Mesenchymal stem cell (in vitro differentiated cells and primary cell): ENCODE results near the gene PTRH2.
A peak's percentile ranks its signal among the peaks of the same experiment; 100 is the strongest.

Experiments
- DNase-seq: peaks from one replicate; pipeline ENCODE4 v3.0.0-alpha.2; 2013
- H2AFZ ChIP-seq: one replicate; pipeline ENCODE4 v1.6.1; 2013; ENCODE audit warnings: low read depth, mild to moderate bottlenecking, control low read depth, inconsistent platforms, low read length, moderate library complexity
- H2AK5ac ChIP-seq: 2 replicates; pipeline ENCODE4 v1.6.1; 2013; ENCODE audit warnings: low read length, moderate library complexity, mild to moderate bottlenecking, inconsistent platforms; ENCODE audit not compliant: severe bottlenecking
- H2BK120ac ChIP-seq: one replicate; pipeline ENCODE4 v1.6.1; 2013; ENCODE audit warnings: low read depth, mild to moderate bottlenecking, inconsistent platforms, low read length, moderate library complexity
- H2BK12ac ChIP-seq, 2 experiments: one replicate each; pipeline ENCODE4 v1.6.1; 2013; ENCODE audit warnings: inconsistent platforms in 2 of 2, low read length in 2 of 2, mild to moderate bottlenecking in 2 of 2, moderate library complexity in 2 of 2, control low read depth in 1 of 2
- H2BK15ac ChIP-seq: one replicate; pipeline ENCODE4 v1.6.1; 2013; ENCODE audit warnings: mild to moderate bottlenecking, low read depth, inconsistent platforms; ENCODE audit not compliant: poor library complexity, severe bottlenecking
- H2BK5ac ChIP-seq: 2 replicates; pipeline ENCODE4 v1.6.1; 2013; ENCODE audit warnings: low read depth, mild to moderate bottlenecking, low read length, control low read depth, inconsistent platforms; ENCODE audit not compliant: poor library complexity, severe bottlenecking
- H3K14ac ChIP-seq, 2 experiments: one replicate each; pipeline ENCODE4 v1.6.1; 2013; ENCODE audit warnings: inconsistent platforms in 2 of 2, low read length in 2 of 2, control low read depth in 1 of 2, mild to moderate bottlenecking in 1 of 2, moderate library complexity in 1 of 2
- H3K18ac ChIP-seq, 2 experiments: one replicate each; pipeline ENCODE4 v1.6.1; 2013; ENCODE audit warnings: inconsistent platforms in 2 of 2, low read length in 2 of 2, control low read depth in 1 of 2, low read depth in 1 of 2, mild to moderate bottlenecking in 1 of 2
- H3K23ac ChIP-seq, 2 experiments: one replicate each; pipeline ENCODE4 v1.6.1; 2013; ENCODE audit warnings: inconsistent platforms in 2 of 2, low read length in 2 of 2, mild to moderate bottlenecking in 2 of 2, moderate library complexity in 2 of 2, control low read depth in 1 of 2
- H3K27ac ChIP-seq: 2 replicates; pipeline ENCODE4 v1.5.1; 2013; ENCODE audit warnings: mild to moderate bottlenecking, moderate library complexity, low read length, control low read depth, inconsistent platforms; ENCODE audit not compliant: poor library complexity, severe bottlenecking
- H3K27me3 ChIP-seq, 2 experiments: 2 replicates each; pipeline versions ENCODE4 v1.6.1 to v1.7.0; 2013; ENCODE audit warnings: low read length in 2 of 2, mild to moderate bottlenecking in 2 of 2, moderate library complexity in 2 of 2, control low read depth in 1 of 2, inconsistent platforms in 1 of 2; ENCODE audit not compliant: control insufficient read depth in 1 of 2, insufficient read depth in 1 of 2
- H3K36me3 ChIP-seq, 2 experiments: 2 replicates each; pipeline versions ENCODE4 v1.6.1 to v1.7.0; 2013; ENCODE audit warnings: low read length in 2 of 2, control low read depth in 1 of 2, inconsistent platforms in 1 of 2, low read depth in 1 of 2, mild to moderate bottlenecking in 1 of 2; ENCODE audit not compliant: insufficient read depth in 2 of 2, control insufficient read depth in 1 of 2
- H3K4ac ChIP-seq, 2 experiments: one replicate each; pipeline ENCODE4 v1.6.1; 2013; ENCODE audit warnings: inconsistent platforms in 2 of 2, low read length in 2 of 2, mild to moderate bottlenecking in 2 of 2, moderate library complexity in 2 of 2, control low read depth in 1 of 2, low read depth in 1 of 2
- H3K4me1 ChIP-seq: 2 replicates; pipeline ENCODE4 v1.6.1; 2013; ENCODE audit warnings: low read depth, low read length, control low read depth; ENCODE audit not compliant: control insufficient read depth, insufficient read depth
- H3K4me2 ChIP-seq: 2 replicates; pipeline ENCODE4 v1.6.1; 2013; ENCODE audit warnings: low read length, mild to moderate bottlenecking, inconsistent platforms; ENCODE audit not compliant: poor library complexity, severe bottlenecking
- H3K4me3 ChIP-seq, 2 experiments: 2 replicates each; pipeline versions ENCODE4 v1.5.1 to v1.7.0; 2013; ENCODE audit warnings: low read length in 2 of 2, mild to moderate bottlenecking in 2 of 2, control low read depth in 1 of 2, low read depth in 1 of 2; ENCODE audit not compliant: insufficient read depth in 1 of 2
- H3K79me1 ChIP-seq: replicated peaks from 2 replicates; pipeline ENCODE4 v1.6.1; 2013; ENCODE audit warnings: mild to moderate bottlenecking, control low read depth, low read length, inconsistent platforms; ENCODE audit not compliant: poor library complexity, severe bottlenecking
- H3K9ac ChIP-seq: 2 replicates; pipeline ENCODE4 v1.7.0; 2013; ENCODE audit warnings: mild to moderate bottlenecking, low read length, moderate library complexity
- H3K9me3 ChIP-seq: 2 replicates; pipeline ENCODE4 v1.7.0; 2013; ENCODE audit warnings: mild to moderate bottlenecking, low read length; ENCODE audit not compliant: control insufficient read depth
- H4K8ac ChIP-seq: one replicate; pipeline ENCODE4 v1.6.1; 2013; ENCODE audit warnings: inconsistent platforms, mild to moderate bottlenecking, low read length, moderate library complexity
- H4K91ac ChIP-seq: one replicate; pipeline ENCODE4 v1.6.1; 2013; ENCODE audit warnings: mild to moderate bottlenecking, low read length, inconsistent platforms
- WGBS: methylation state at CpG from one replicate; pipeline ENCODE4 v1.1.7; 2013; ENCODE audit warnings: mixed read lengths; 5-methylcytosine and 5-hydroxymethylcytosine counted together

PTRH2 gene

DNA sequence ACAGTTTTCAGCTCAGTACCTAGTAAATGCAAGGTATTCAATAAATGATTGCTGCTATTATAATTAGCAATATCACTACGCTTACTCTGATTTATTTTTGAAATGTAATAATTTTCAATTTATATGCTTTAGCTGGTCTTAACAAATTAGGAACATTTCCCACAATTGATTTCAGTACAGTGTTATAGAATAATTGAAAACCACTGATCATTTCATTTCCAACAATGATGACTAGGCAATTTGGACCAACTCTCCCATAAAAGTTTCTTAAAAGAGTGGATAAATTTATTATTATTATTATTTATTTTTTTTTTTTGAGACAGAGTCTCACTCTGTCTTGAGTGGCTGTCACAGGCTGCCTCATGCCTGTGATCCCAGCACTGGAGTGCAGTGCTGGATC lies 41.4 kb upstream of the PTRH2 start:
- Histone ChIP-seq H3K23ac (no peak overlapping the region), H2BK120ac (no peak overlapping the region), H4K91ac (no peak overlapping the region), H2BK12ac (no peak overlapping the region), H3K14ac (no peak overlapping the region), H3K4me3 (no peak overlapping the region), H3K27ac (no peak overlapping the region), H3K4me2 (no peak overlapping the region), H4K8ac (no peak overlapping the region), H3K18ac (no peak overlapping the region), H3K4me1 (peaks cover 5% of the 10 kb centered on the region), H3K79me1 (peaks cover 4% of the 10 kb centered on the region), H3K36me3 (peaks cover 4 to 6% of the 10 kb centered on the region in 2 experiments), H3K4ac (no peak overlapping the region), H2BK5ac (no peak overlapping the region), H3K9me3 (no peaks in the 10 kb centered on the region), H2BK15ac (no peak overlapping the region), H2AK5ac (no peak overlapping the region), H3K27me3 (no peaks in the 10 kb centered on the region), H2AFZ (no peak overlapping the region), H3K9ac (no peak overlapping the region)
- DNase-seq, result no peak
- whole genome bisulfite sequencing, result no CpG with 5 or more reads among the region's 1 CpG

DNA sequence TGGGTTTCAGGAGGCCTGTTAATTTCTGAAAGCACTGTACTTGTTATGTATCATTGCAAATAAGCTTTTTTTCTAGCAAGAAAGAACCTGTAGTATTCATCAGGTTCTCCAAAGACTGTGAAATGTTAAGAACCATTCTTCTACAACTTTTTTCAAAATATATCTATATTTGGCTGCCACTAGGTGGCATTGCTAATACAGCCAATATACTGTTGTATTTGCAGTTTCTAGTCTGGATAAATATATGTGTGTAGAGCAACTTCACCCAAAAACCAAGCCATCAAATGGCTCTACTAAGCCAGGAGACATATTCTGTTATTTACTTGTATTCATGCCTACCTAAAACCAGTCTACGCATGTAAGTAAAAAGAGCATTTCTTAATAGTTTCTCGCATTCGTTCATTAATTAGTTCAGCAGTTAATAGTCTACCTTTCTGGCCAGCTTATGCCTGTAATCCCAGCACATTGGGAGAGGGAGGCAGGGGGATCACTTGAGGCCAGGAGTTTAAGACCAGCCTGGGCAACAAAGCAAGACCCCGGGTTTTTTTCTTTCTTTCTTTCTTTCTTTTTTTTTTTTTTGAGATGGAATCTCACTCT lies 39.7 kb upstream of the PTRH2 start:
- H4K8ac ChIP-seq, result no peak overlapping the region
- no peak overlapping the region for H3K18ac ChIP-seq
- H2BK12ac ChIP-seq, result no peak overlapping the region
- no peak overlapping the region for H3K23ac ChIP-seq
- no peak overlapping the region for H2BK120ac ChIP-seq
- H3K4me2 ChIP-seq, result no peak overlapping the region
- peak overlapping the region; percentile 2 for H3K9ac ChIP-seq
- no peak overlapping the region for H2AFZ ChIP-seq
- H2BK15ac ChIP-seq, result no peak overlapping the region
- H3K36me3 ChIP-seq, result peaks cover 14 to 16% of the 10 kb centered on the region in 2 experiments
- no peak overlapping the region for H3K4me3 ChIP-seq
- H3K79me1 ChIP-seq, result peaks cover 13% of the 10 kb centered on the region
- H3K4me1 ChIP-seq, result peaks cover 3% of the 10 kb centered on the region
- no peak overlapping the region for H4K91ac ChIP-seq
- WGBS, result 99% methylated on average over 4 of the region's 4 CpGs
- H3K9me3 ChIP-seq, result peaks cover 7% of the 10 kb centered on the region
- no peak overlapping the region for H2BK5ac ChIP-seq
- DNase-seq, result peak; percentile 68
- no peak overlapping the region for H3K27ac ChIP-seq
- H3K27me3 ChIP-seq, result no peaks in the 10 kb centered on the region
- no peak overlapping the region for H3K14ac ChIP-seq
- no peak overlapping the region for H2AK5ac ChIP-seq
- H3K4ac ChIP-seq, result no peak overlapping the region

DNA sequence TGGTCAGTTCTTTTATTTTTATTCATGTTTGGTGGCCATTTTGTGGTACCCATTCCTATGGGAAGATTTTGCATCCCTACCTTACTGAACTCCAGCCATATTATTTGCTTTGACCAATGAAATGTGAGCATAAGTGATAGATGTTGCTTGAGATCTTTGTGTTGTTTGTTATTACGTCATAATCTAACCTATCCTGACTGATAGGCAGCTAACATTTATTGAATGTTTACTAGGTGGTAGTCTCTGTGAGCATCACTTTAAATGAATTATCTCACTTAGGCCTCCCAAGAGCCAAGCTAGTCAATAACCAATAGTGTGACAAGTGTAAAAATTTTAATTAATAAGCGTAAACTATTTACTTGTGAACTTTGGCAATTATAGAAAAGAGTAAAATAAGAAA lies 37.8 kb upstream of the PTRH2 start:
- Histone ChIP-seq H3K9ac (peak overlapping the region; percentile 30), H3K18ac (no peak overlapping the region), H3K27me3 (no peaks in the 10 kb centered on the region), H3K4ac (no peak overlapping the region), H2BK15ac (no peak overlapping the region), H3K79me1 (peaks cover 13% of the 10 kb centered on the region), H3K36me3 (peaks cover 11 to 29% of the 10 kb centered on the region in 2 experiments), H3K4me3 (no peak overlapping the region), H4K91ac (no peak overlapping the region), H2AFZ (no peak overlapping the region), H2BK120ac (no peak overlapping the region), H2AK5ac (no peak overlapping the region), H4K8ac (no peak overlapping the region), H2BK12ac (no peak overlapping the region), H3K14ac (no peak overlapping the region), H3K4me1 (no peaks in the 10 kb centered on the region), H2BK5ac (no peak overlapping the region), H3K23ac (no peak overlapping the region), H3K27ac (no peak overlapping the region), H3K4me2 (no peak overlapping the region), H3K9me3 (peaks cover 7% of the 10 kb centered on the region)
- no peak for DNase-seq
- WGBS, result 100% methylated on average over 1 of the region's 2 CpGs

DNA sequence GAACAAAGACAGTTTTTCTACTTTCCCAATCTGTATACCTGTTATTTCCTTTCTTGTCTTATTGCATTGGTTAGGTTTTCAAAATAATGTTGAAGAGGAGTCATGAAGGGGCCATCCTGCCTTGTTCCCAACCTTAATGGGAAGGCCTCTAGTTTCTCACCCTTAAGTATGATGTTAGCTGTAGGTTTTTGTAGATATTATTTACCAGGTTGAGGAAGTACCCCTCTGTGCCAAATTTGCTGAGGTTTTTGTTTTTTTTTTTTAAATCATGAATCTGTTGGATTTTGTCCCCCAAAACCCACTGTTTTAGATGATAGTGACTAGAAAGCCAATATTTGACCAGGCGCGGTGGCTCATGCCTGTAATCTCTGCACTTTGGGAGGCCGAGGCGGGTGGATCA lies 36.6 kb upstream of the PTRH2 start:
- H3K79me1 ChIP-seq, result peaks cover 13% of the 10 kb centered on the region
- H3K4me1 ChIP-seq, result no peaks in the 10 kb centered on the region
- 100% methylated on average over 4 of the region's 4 CpGs for WGBS
- H4K91ac ChIP-seq, result no peak overlapping the region
- no peak overlapping the region for H3K27ac ChIP-seq
- H2BK120ac ChIP-seq, result no peak overlapping the region
- peaks cover 7% of the 10 kb centered on the region for H3K9me3 ChIP-seq
- H4K8ac ChIP-seq, result no peak overlapping the region
- H3K18ac ChIP-seq, result no peak overlapping the region
- H2BK12ac ChIP-seq, result no peak overlapping the region
- no peak overlapping the region for H3K23ac ChIP-seq
- no peak overlapping the region for H2AK5ac ChIP-seq
- no peak overlapping the region for H2AFZ ChIP-seq
- no peak overlapping the region for H2BK15ac ChIP-seq
- H2BK5ac ChIP-seq, result no peak overlapping the region
- H3K36me3 ChIP-seq, result peaks cover 11 to 35% of the 10 kb centered on the region in 2 experiments
- no peak overlapping the region for H3K4ac ChIP-seq
- H3K4me3 ChIP-seq, result no peak overlapping the region
- no peak overlapping the region for H3K9ac ChIP-seq
- no peak overlapping the region for H3K14ac ChIP-seq
- no peaks in the 10 kb centered on the region for H3K27me3 ChIP-seq
- H3K4me2 ChIP-seq, result no peak overlapping the region
- no peak for DNase-seq
